Uterus (tissue), 4 donors: Measurements from ENCODE around the gene DPP6. TPM values are rescaled to one million over a fixed set of nuclear protein-coding genes. Genes with fewer than 3 reads are reported as not detected.

ENCODE experiments used
- DNase-seq, 2 donors: peaks; one replicate each; pipeline ENCODE4 v3.0.0-alpha.2; 2019 to 2020
- H3K27ac ChIP-seq, 2 donors: fragments of 200-600 bp; sonication (generic); 1 replicate in 1 of 2; 2 replicates in 1 of 2; pipeline ENCODE4 v1.5.1; 2016 to 2018
- H3K27me3 ChIP-seq, 2 donors: fragments of 200-600 bp; sonication (generic); one replicate each; pipeline ENCODE4 v1.5.1; 2018 to 2019; ENCODE audit warnings: control low read depth in 1 of 2
- H3K36me3 ChIP-seq, 2 donors: fragments of 200-600 bp; sonication (generic); one replicate each; pipeline ENCODE4 v1.5.1; 2019; ENCODE audit warnings: control low read depth in 1 of 2
- H3K4me1 ChIP-seq, 2 donors: fragments of 200-600 bp; sonication (generic); one replicate each; pipeline ENCODE4 v1.5.1; 2018 to 2019; ENCODE audit warnings: control low read depth in 1 of 2
- H3K4me3 ChIP-seq, 2 donors: fragments of 200-600 bp; sonication (generic); 1 replicate in 1 of 2; 2 replicates in 1 of 2; pipeline ENCODE4 v1.5.1; 2018 to 2019; ENCODE audit warnings: mild to moderate bottlenecking in 1 of 2
- H3K9me3 ChIP-seq, 2 donors: fragments of 200-600 bp; sonication (generic); one replicate each; pipeline ENCODE4 v1.5.1; 2019; ENCODE audit warnings: control low read depth in 1 of 2
- CTCF ChIP-seq, 4 experiments: fragments of 200-600 bp in 2 of 4; fragments of 450-650 bp in 2 of 4; sonication (generic) in 2 of 4; IDR thresholded peaks; one replicate each; pipeline ENCODE4 v1.5.1; 2016 to 2019; ENCODE audit warnings: antibody characterized with exemption in 4 of 4, mild to moderate bottlenecking in 2 of 4, moderate library complexity in 1 of 4
- POLR2A ChIP-seq, 2 donors: fragments of 450-650 bp; IDR thresholded peaks; one replicate each; pipeline ENCODE4 v1.6.1; 2016; ENCODE audit warnings: antibody characterized with exemption in 2 of 2, mild to moderate bottlenecking in 1 of 2, moderate library complexity in 1 of 2
- intact Hi-C: fragments of 100-400 bp; cut with DNase I; formaldehyde crosslinking; loops from one replicate; pipeline ENCODE4 v1.15.1; 2023; ENCODE audit warnings: low total_unique reads
- total RNA-seq, 4 donors: library from RNA; depleted of rRNA in 3 of 4; stranded (reverse); fragments of >200 nt in 3 of 4; gene quantifications; one replicate each; pipeline versions ENCODE4 v1.1.0 to v1.2.4, GENCODE V29; 2014 to 2023
- donor health status: DM: yes; HTN: yes; CAD: no.

DPP6 gene
- total RNA-seq, 4 donors from 2014 or later, result 4.1 to 107 (median 42.7) TPM

- no peaks in the 10 kb centered on the region for H3K4me1 ChIP-seq
- H3K4me3 ChIP-seq, result no peak overlapping the region
- H3K27me3 ChIP-seq, result no peaks in the 10 kb centered on the region
- no peaks in the 10 kb centered on the region for H3K9me3 ChIP-seq
- intact Hi-C loops, result no loop called here
- no peaks in the 10 kb centered on the region for H3K36me3 ChIP-seq
- TF ChIP-seq CTCF (IDR thresholded peaks at IDR 0.05) (no peak), POLR2A (IDR thresholded peaks at IDR 0.05) (no peak)
- no peak for DNase-seq
- H3K27ac ChIP-seq, result no peak overlapping the region
Measured at GRCh38 chr7:154412105-154412504, 359.9 kb downstream of the DPP6 start.

GRCh38 chr7:154415709-154416399 is 363.7 kb downstream of the DPP6 start:
- Histone ChIP-seq H3K36me3 (no peaks in the 10 kb centered on the region), H3K9me3 (no peaks in the 10 kb centered on the region), H3K4me1 (no peaks in the 10 kb centered on the region), H3K27me3 (no peaks in the 10 kb centered on the region), H3K4me3 (no peak overlapping the region), H3K27ac (no peak overlapping the region)
- no peak for TF ChIP-seq CTCF (IDR thresholded peaks at IDR 0.05)
- TF ChIP-seq POLR2A (IDR thresholded peaks at IDR 0.05), result no peak
- intact Hi-C loops, result no loop called here
- DNase-seq, result no peak

- intact Hi-C loops, result no loop called here
- TF ChIP-seq CTCF (IDR thresholded peaks at IDR 0.05) (no peak), POLR2A (IDR thresholded peaks at IDR 0.05) (no peak)
- H3K27me3 ChIP-seq, result no peaks in the 10 kb centered on the region
Measured at GRCh38 chr7:154416714-154417113, 364.5 kb downstream of the DPP6 start.

GRCh38 chr7:154419344-154419743 is 367.1 kb downstream of the DPP6 start:
- no peak for TF ChIP-seq CTCF (IDR thresholded peaks at IDR 0.05)

More at GRCh38 chr7:154416714-154417113, 364.5 kb downstream of the DPP6 start:
- H3K36me3 ChIP-seq, result no peaks in the 10 kb centered on the region
- DNase-seq, result no peak
- H3K4me1 ChIP-seq, result no peaks in the 10 kb centered on the region
- H3K4me3 ChIP-seq, result no peak overlapping the region
- no peaks in the 10 kb centered on the region for H3K9me3 ChIP-seq
- no peak overlapping the region for H3K27ac ChIP-seq

GRCh38 chr7:154423231-154423630 is 371.0 kb downstream of the DPP6 start:
- H3K4me3 ChIP-seq, result no peak overlapping the region
- no peak overlapping the region for H3K27ac ChIP-seq
- H3K9me3 ChIP-seq, result no peaks in the 10 kb centered on the region
- no peaks in the 10 kb centered on the region for H3K36me3 ChIP-seq
- intact Hi-C loops, result no loop called here
- DNase-seq, result no peak
- TF ChIP-seq CTCF (IDR thresholded peaks at IDR 0.05) (no peak), POLR2A (IDR thresholded peaks at IDR 0.05) (no peak)
- H3K4me1 ChIP-seq, result no peaks in the 10 kb centered on the region
- no peaks in the 10 kb centered on the region for H3K27me3 ChIP-seq

More at GRCh38 chr7:154419344-154419743, 367.1 kb downstream of the DPP6 start:
- H3K9me3 ChIP-seq, result no peaks in the 10 kb centered on the region
- H3K27me3 ChIP-seq, result no peaks in the 10 kb centered on the region
- DNase-seq, result no peak
- no peaks in the 10 kb centered on the region for H3K4me1 ChIP-seq
- intact Hi-C loops, result no loop called here
- no peaks in the 10 kb centered on the region for H3K36me3 ChIP-seq
- no peak overlapping the region for H3K4me3 ChIP-seq
- no peak overlapping the region for H3K27ac ChIP-seq
